ENCODE measurements around the gene NFKB1. TPM values are rescaled to one million over a fixed set of nuclear protein-coding genes. Genes with fewer than 3 reads are reported as not detected.

The NFKB1 gene
- total and polyA plus RNA-seq, 5 donors: 8.8 to 24.0 (median 21.8) TPM

DNA sequence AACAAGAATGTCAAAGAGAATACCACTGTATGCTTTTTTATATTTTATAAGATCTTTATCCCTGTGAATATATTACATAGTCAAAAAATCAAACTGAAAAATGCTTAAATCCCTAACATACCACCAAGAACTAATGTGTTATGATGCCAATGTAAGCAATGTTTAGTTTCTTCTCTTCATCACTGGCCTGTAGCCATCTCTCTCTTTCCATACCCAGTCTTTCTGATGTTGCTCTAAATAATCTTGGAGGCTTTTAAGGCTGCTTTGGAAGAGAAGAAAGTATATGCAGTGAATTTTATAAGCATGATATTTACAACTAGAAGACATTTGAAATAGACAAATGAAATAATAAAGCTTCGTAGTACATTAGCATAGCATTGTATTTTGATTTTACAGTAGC is 82.9 kb downstream of the NFKB1 start:
- Histone ChIP-seq H3K27ac (ENCODE audit: low read length) (no peak overlapping the region), H3K4me3 (ENCODE audit: low read length) (no peak overlapping the region), H3K4me1 (ENCODE audit: control insufficient read depth, insufficient read depth, low read length) (no peaks in the 10 kb centered on the region), H3K27me3 (ENCODE audit: control insufficient read depth, insufficient read depth) (no peaks in the 10 kb centered on the region), H3K9me3 (ENCODE audit: control insufficient read depth, low read length) (no peaks in the 10 kb centered on the region)
- no peak for DNase-seq
- WGBS: 97% methylated on average over 1 of the region's 1 CpG
- intact Hi-C loops (cut with DNase I): no loop called here
- ATAC-seq: no peak

DNA sequence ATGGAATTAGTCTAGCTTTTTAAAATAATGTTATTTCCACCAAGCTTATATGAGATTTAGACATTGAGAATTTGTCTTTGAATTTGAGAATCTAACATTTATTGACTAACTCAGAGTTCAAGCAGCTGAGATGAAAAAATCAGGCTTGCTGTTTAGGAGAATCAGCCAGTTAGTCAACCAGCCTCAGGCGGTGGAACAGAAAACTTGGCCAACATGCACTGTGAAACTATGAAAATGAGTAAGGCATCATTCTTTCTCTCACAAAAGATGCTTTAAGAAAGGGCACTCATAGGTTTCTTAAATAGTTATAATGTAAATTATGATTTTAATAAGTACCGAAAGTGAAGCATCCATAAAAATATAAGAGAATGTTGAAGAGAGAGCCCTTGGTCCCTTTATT is 84.2 kb downstream of the NFKB1 start:
- DNase-seq (no peak), ATAC-seq (no peak)
- WGBS: 96% methylated on average over 2 of the region's 2 CpGs
- H3K9me3 ChIP-seq (ENCODE audit: control insufficient read depth, low read length): no peaks in the 10 kb centered on the region
- intact Hi-C loops (cut with DNase I): no loop called here
- no peak overlapping the region for H3K27ac ChIP-seq (ENCODE audit: low read length)
- H3K4me3 ChIP-seq (ENCODE audit: low read length): no peak overlapping the region
- no peaks in the 10 kb centered on the region for H3K27me3 ChIP-seq (ENCODE audit: control insufficient read depth, insufficient read depth)
- no peaks in the 10 kb centered on the region for H3K4me1 ChIP-seq (ENCODE audit: control insufficient read depth, insufficient read depth, low read length)

DNA sequence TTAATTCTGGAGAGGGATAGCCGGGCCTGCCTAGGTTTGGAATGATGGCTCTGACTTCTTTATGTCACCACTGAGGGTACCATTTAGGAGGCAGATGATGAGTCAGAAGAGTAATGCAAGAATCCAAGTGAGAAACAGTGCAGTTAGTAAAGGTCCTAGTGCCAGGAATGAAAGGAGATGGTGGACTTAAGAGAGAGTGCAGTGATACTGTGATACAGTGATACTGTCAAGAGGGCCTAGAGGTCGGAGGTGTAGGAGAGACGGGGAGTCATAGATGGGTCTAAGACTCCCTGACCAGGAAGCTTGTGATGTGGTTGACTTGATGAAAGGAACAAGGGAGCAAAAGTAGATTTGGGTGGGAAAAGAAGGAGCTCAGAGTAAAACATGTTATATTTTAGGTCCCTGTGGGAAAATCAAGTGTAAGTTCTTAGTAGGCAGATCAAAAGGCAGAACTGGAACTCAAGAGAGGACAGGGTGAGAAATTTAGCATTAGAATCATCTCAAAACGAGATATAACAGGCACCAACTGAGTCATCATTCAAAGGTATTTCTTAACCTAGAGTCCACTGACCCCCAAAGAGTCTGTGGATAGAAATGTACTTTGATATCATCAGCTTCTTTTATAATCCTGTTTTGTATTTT is 85.0 kb downstream of the NFKB1 start:
- Histone ChIP-seq H3K27ac (ENCODE audit: low read length) (no peak overlapping the region), H3K4me3 (ENCODE audit: low read length) (no peak overlapping the region), H3K27me3 (ENCODE audit: control insufficient read depth, insufficient read depth) (no peaks in the 10 kb centered on the region), H3K4me1 (ENCODE audit: control insufficient read depth, insufficient read depth, low read length) (no peaks in the 10 kb centered on the region), H3K9me3 (ENCODE audit: control insufficient read depth, low read length) (no peaks in the 10 kb centered on the region)
- DNase-seq (no peak), ATAC-seq (no peak)
- 96% methylated on average over 4 of the region's 4 CpGs for WGBS
- intact Hi-C loops (cut with DNase I): no loop called here

DNA sequence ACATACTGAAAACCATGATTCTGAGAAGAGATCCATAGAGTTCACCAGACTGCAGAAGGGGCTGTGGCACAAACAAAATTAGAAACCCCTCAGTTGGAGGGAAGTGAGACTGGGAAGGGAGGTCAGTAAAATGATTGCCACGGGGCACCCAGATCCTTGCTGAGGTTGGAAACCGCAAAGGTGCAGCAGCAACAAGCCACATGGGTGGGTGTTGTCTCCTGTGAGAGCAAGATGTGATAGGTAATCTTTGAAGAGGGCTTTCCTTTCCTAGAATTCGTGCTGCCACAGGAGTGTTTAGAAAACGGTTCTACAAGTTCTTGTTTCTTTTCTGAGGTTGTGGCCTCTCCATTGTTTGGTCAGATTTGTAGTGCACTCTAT is 85.5 kb downstream of the NFKB1 start:
- WGBS: 76% methylated on average over 4 of the region's 4 CpGs
- H3K4me1 ChIP-seq (ENCODE audit: control insufficient read depth, insufficient read depth, low read length): no peaks in the 10 kb centered on the region
- no peak overlapping the region for H3K4me3 ChIP-seq (ENCODE audit: low read length)
- H3K27ac ChIP-seq (ENCODE audit: low read length): no peak overlapping the region
- intact Hi-C loops (cut with DNase I): no loop called here
- no peak for ATAC-seq
- no peak for DNase-seq
- H3K9me3 ChIP-seq (ENCODE audit: control insufficient read depth, low read length): no peaks in the 10 kb centered on the region
- H3K27me3 ChIP-seq (ENCODE audit: control insufficient read depth, insufficient read depth): no peaks in the 10 kb centered on the region

DNA sequence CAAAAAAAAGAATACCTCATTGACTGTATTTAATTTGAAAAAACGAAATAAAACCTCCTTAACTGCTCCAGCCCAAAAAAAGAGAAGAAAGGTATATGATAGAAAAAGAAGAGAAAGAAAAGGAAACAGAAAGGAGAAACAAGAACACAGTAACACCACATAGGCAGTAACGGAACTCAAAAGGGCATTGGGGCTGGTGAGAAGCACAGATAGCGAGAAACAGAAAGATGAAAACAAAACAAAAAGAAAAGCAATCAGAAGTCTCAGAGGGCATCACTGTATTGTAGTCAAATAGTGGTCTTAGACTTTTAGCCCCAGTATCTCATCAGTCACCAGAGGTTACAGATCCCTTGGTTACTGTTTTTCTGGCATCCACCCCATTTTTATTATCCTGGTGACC is 88.6 kb downstream of the NFKB1 start:
- Histone ChIP-seq H3K4me3 (ENCODE audit: low read length) (no peak overlapping the region), H3K9me3 (ENCODE audit: control insufficient read depth, low read length) (no peaks in the 10 kb centered on the region), H3K27me3 (ENCODE audit: control insufficient read depth, insufficient read depth) (no peaks in the 10 kb centered on the region), H3K27ac (ENCODE audit: low read length) (no peak overlapping the region), H3K4me1 (ENCODE audit: control insufficient read depth, insufficient read depth, low read length) (no peaks in the 10 kb centered on the region)
- intact Hi-C loops (cut with DNase I): no loop called here
- DNase-seq (no peak), ATAC-seq (no peak)
- 57% methylated on average over 3 of the region's 3 CpGs for WGBS

DNA sequence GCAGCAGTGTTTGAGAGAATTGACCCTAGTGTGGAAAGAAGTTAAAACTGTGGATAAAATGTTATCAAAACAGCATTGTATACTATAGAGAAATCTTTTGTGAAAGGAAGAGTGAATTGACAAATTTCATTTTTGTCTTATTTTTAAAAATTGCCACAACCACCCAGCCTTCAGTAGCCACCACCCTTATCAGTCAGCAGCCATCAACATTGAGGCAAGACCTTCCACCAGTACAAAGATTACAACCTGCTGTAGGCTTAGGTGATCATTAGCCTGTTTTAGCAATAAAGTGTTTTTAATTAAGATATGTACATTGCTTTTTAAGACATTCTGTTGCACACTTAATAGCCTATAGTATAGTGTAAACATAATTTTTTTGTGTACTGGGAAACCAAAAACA is 91.1 kb downstream of the NFKB1 start:
- ATAC-seq (no peak), DNase-seq (no peak)
- H3K9me3 ChIP-seq (ENCODE audit: control insufficient read depth, low read length): no peaks in the 10 kb centered on the region
- intact Hi-C loops (cut with DNase I): no loop called here
- H3K4me3 ChIP-seq (ENCODE audit: low read length): no peak overlapping the region
- no peaks in the 10 kb centered on the region for H3K4me1 ChIP-seq (ENCODE audit: control insufficient read depth, insufficient read depth, low read length)
- no peak overlapping the region for H3K27ac ChIP-seq (ENCODE audit: low read length)
- H3K27me3 ChIP-seq (ENCODE audit: control insufficient read depth, insufficient read depth): no peaks in the 10 kb centered on the region

DNA sequence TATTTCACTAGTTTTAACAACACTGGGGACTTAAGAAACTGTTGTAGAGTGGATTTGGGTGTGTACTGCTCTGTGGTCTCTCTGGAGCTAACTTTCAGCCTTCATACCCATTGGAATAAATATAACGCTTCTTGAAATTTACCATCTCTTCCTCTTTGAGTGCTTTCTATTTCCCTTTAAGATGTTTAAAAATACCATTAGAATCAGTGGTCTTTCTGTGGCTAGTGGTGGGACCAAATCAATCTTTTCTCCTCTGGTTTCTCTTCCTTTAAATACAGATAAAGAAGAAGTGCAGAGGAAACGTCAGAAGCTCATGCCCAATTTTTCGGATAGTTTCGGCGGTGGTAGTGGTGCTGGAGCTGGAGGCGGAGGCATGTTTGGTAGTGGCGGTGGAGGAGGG is 92.0 kb downstream of the NFKB1 start:
- 89% methylated on average over 7 of the region's 7 CpGs for WGBS
- DNase-seq (no peak), ATAC-seq (no peak)
- Histone ChIP-seq H3K9me3 (ENCODE audit: control insufficient read depth, low read length) (no peaks in the 10 kb centered on the region), H3K4me1 (ENCODE audit: control insufficient read depth, insufficient read depth, low read length) (no peaks in the 10 kb centered on the region), H3K27me3 (ENCODE audit: control insufficient read depth, insufficient read depth) (no peaks in the 10 kb centered on the region), H3K4me3 (ENCODE audit: low read length) (no peak overlapping the region), H3K27ac (ENCODE audit: low read length) (no peak overlapping the region)
- intact Hi-C loops (cut with DNase I): no loop called here

DNA sequence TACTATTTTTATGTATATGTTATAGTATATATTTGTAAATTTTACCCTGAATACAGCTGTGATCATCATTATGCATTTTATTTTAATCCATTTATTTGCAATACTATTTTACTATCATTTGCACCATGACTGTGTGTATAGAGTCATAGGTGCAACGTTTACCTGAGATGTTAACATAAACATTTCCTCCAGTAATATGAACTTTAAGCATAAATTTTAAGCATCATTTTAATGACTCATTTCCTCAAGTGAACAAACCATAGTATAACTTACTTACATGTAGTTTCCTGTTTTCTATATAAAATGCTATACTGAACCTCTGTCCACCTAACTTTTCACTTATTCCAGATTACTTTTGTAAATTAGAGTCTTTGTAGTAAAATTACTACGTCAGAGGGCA is 92.8 kb downstream of the NFKB1 start:
- 67% methylated on average over 2 of the region's 2 CpGs for WGBS
- Histone ChIP-seq H3K4me1 (ENCODE audit: control insufficient read depth, insufficient read depth, low read length) (no peaks in the 10 kb centered on the region), H3K9me3 (ENCODE audit: control insufficient read depth, low read length) (no peaks in the 10 kb centered on the region), H3K27me3 (ENCODE audit: control insufficient read depth, insufficient read depth) (no peaks in the 10 kb centered on the region), H3K4me3 (ENCODE audit: low read length) (no peak overlapping the region), H3K27ac (ENCODE audit: low read length) (no peak overlapping the region)
- ATAC-seq: no peak
- intact Hi-C loops (cut with DNase I): no loop called here
- DNase-seq: no peak

DNA sequence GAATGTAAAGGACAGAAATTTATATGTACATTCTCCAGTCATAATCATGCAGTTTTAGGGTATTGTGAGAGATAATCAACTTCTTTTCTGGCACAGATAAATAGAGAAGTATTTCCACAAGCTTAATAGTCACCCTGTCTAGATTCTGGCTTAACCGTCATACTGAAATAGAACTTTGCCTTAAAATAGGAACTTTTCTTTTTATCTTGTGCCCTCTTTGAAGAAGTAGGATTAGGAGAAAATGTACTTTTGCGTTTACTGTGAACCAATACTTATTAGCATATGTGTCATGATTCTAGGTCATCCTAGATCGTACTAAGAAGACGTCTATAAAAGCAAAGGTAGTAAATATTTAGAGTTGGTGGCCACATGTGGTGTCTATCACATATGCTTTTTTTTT is 95.4 kb downstream of the NFKB1 start:
- no peak for ATAC-seq
- WGBS: 83% methylated on average over 4 of the region's 4 CpGs

DNA sequence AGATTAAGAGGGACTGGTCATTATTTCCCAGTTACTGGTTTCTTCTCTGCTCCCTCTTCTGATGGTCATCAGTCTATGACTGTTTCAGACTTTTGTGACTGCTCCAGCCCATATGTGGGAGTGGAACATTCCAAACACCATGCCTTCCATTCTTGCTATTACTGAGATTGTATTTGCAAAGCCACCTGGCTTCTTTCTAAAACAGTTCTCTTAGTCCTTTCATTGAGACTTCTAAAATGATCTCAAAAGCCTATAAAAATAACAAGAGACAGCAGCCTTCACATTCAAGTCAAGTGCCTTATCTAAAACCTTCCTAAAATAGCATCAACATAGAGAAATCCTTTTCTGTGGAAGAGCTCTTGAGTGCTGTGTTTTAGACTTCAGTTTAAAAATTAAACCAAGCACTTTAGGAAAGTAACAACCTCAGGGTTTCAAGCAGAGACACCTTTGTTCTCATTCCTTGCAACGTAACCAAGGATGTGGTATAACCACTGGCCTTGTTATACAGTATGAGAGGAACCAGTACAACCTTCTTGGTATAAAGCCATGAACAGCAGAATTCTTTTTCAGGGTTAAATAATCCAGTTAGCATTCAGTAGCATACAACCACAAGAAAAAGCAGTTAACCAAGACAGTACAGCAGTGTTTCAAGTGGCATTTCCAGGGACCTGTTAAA is 97.1 kb downstream of the NFKB1 start:
- ATAC-seq: peak in 1 of 2 donors; percentile 36
- Histone ChIP-seq H3K4me1 (ENCODE audit: control insufficient read depth, insufficient read depth, low read length) (no peaks in the 10 kb centered on the region), H3K4me3 (ENCODE audit: low read length) (no peak overlapping the region), H3K27me3 (ENCODE audit: control insufficient read depth, insufficient read depth) (no peaks in the 10 kb centered on the region), H3K9me3 (ENCODE audit: control insufficient read depth, low read length) (no peaks in the 10 kb centered on the region), H3K27ac (ENCODE audit: low read length) (no peak overlapping the region)
- 78% methylated on average over 1 of the region's 1 CpG for WGBS
- intact Hi-C loops (cut with DNase I): no loop called here
- DNase-seq: no peak

More for the DNA sequence above, 95.4 kb downstream of the NFKB1 start:
- no peak overlapping the region for H3K27ac ChIP-seq (ENCODE audit: low read length)
- intact Hi-C loops (cut with DNase I): no loop called here
- no peak overlapping the region for H3K4me3 ChIP-seq (ENCODE audit: low read length)
- DNase-seq: no peak
- no peaks in the 10 kb centered on the region for H3K4me1 ChIP-seq (ENCODE audit: control insufficient read depth, insufficient read depth, low read length)
- no peaks in the 10 kb centered on the region for H3K9me3 ChIP-seq (ENCODE audit: control insufficient read depth, low read length)
- H3K27me3 ChIP-seq (ENCODE audit: control insufficient read depth, insufficient read depth): no peaks in the 10 kb centered on the region

DNA sequence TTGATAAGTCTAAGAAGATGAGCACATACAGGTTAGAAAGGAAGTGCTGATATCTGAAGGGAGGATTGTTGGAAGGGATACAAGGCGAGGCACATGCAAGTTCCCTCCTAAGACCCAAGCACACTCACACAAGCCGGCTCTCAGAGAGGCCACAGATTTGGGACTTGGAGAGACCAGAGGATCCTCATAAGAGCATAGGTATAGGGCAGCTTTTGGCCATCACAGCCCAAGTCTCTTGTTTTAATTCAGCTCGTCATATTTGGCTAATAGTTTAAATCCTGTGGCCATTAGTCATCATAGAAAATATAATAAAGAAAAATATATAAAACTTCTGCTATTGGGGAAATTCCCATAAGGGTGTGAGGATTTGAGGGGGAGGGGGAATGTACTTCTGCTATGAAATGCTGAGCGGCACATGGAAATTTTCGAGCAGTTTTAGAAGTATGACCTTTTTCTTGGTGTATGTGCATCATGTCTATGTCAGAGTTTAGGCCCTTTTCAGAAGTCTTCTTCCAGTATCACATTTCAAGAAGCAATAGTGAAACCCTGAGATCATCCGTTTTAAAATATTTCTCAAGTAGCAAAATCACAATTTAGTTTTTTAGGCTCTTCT is 97.7 kb downstream of the NFKB1 start:
- WGBS: 79% methylated on average over 6 of the region's 6 CpGs
- ATAC-seq (no peak), DNase-seq (no peak)
- intact Hi-C loops (cut with DNase I): no loop called here
- H3K4me3 ChIP-seq (ENCODE audit: low read length): no peak overlapping the region
- H3K27me3 ChIP-seq (ENCODE audit: control insufficient read depth, insufficient read depth): no peaks in the 10 kb centered on the region
- no peaks in the 10 kb centered on the region for H3K4me1 ChIP-seq (ENCODE audit: control insufficient read depth, insufficient read depth, low read length)
- H3K27ac ChIP-seq (ENCODE audit: low read length): no peak overlapping the region
- no peaks in the 10 kb centered on the region for H3K9me3 ChIP-seq (ENCODE audit: control insufficient read depth, low read length)

Measured in right cardiac atrium (tissue), 5 donors.